ENCODE measurements around the gene PLA2G4B. TPM values are rescaled to one million over a fixed set of nuclear protein-coding genes. Genes with fewer than 3 reads are reported as not detected.
A peak's percentile ranks its signal among the peaks of the same experiment; 100 is the strongest.

PLA2G4B gene
- total and polyA plus RNA-seq, 2 of the 8 experiments (the other 6 are each of a cell fraction or from before 2014, with no cell fraction given) = 4.2 to 9.2 TPM

- Histone ChIP-seq H3K27me3 (replicated peaks in 1 of 4; ENCODE audit: control insufficient read depth in 3 of 4, extremely low read depth in 1 of 4, insufficient read depth in 3 of 4, low read length in 3 of 4) (no peaks in the 10 kb centered on the region; a peak in 1 of 7 replicates), H3K4me1 (replicated peaks in 1 of 4; ENCODE audit: control insufficient read depth in 3 of 4, insufficient read depth in 4 of 4, low read length in 3 of 4) (peaks cover 0 to 11% (median 2%) of the 10 kb centered on the region in 4 experiments; a peak in 3 of 7 replicates), H2BK120ac (replicated peaks; ENCODE audit: low read depth, low read length) (no peak overlapping the region), H3K79me2 (ENCODE audit: control insufficient read depth in 1 of 2, insufficient read depth in 2 of 2, low read length in 2 of 2) (no peaks in the 10 kb centered on the region), H3K14ac (ENCODE audit: insufficient read length) (no peak overlapping the region), H3K4me3 (ENCODE audit: extremely low read depth in 1 of 4, insufficient read depth in 2 of 4, low read depth in 3 of 4, low read length in 4 of 4) (no peak overlapping the region), H3K56ac (replicated peaks; ENCODE audit: insufficient read length, low read depth, low read length) (no peak overlapping the region), H3K4ac (replicated peaks; ENCODE audit: insufficient read length, low read depth, low read length) (peak overlapping the region; percentile 78), H4K91ac (replicated peaks; ENCODE audit: insufficient read length, low read length) (no peak overlapping the region), H3K23me2 (ENCODE audit: low read depth, low read length) (no peaks in the 10 kb centered on the region), H3K79me1 (ENCODE audit: low read depth, low read length) (no peaks in the 10 kb centered on the region), H3K36me3 (ENCODE audit: control insufficient read depth in 2 of 4, insufficient read depth in 4 of 4, low read length in 3 of 4) (no peaks in the 10 kb centered on the region), H2AFZ (ENCODE audit: low read length) (no peak overlapping the region), H3K4me2 (ENCODE audit: insufficient read depth in 1 of 2, low read depth in 2 of 2, low read length in 2 of 2) (no peak overlapping the region), H3K23ac (ENCODE audit: insufficient read length) (no peak overlapping the region), H3K27ac (ENCODE audit: low read depth, low read length) (no peak overlapping the region), H2BK15ac (ENCODE audit: low read length) (no peak overlapping the region), H3K18ac (ENCODE audit: extremely low read depth, low read length) (no peak overlapping the region), H2AK5ac (ENCODE audit: low read depth, low read length) (no peak overlapping the region), H4K20me1 (replicated peaks in 1 of 2; ENCODE audit: control insufficient read depth in 1 of 2, insufficient read depth in 2 of 2, low read length in 2 of 2) (no peaks in the 10 kb centered on the region), H2BK20ac (ENCODE audit: low read length) (no peak overlapping the region), H2BK12ac (ENCODE audit: low read depth, low read length) (no peak overlapping the region), H2BK5ac (ENCODE audit: low read depth, low read length) (no peak overlapping the region), H4K8ac (ENCODE audit: extremely low read depth, insufficient read depth, low read length) (no peak overlapping the region), H4K5ac (ENCODE audit: insufficient read length, low read depth, low read length) (no peak overlapping the region), H3K9ac (replicated peaks in 1 of 4; ENCODE audit: extremely low read depth in 1 of 4, low read depth in 3 of 4, low read length in 3 of 4) (no peak overlapping the region), H3K9me3 (ENCODE audit: insufficient read depth in 2 of 2, low read depth in 1 of 2, low read length in 1 of 2) (no peaks in the 10 kb centered on the region)
- 92% methylated on average over 9 of the region's 9 CpGs; no CpG with 5 or more reads in 1 of the 2 experiments for WGBS, 2 experiments (ENCODE audit: extremely low coverage in 1 of 2, insufficient coverage in 1 of 2, insufficient read length in 1 of 2, insufficient replicate concordance in 2 of 2, low coverage in 1 of 2, low lambda C conversion rate in 2 of 2, missing lambda C conversion rate in 1 of 2)
- TF ChIP-seq HDAC6 (IDR thresholded peaks at IDR 0.05; ENCODE audit: low read depth, low read length) (no peak), CREB1 (IDR thresholded peaks at IDR 0.05) (no peak), RBBP5 (IDR thresholded peaks at IDR 0.05; ENCODE audit: borderline replicate concordance, low read depth, low read length) (no peak), CBX8 (IDR thresholded peaks at IDR 0.05; ENCODE audit: borderline replicate concordance, low read depth, low read length) (no peak)
- ChIA-PET POLR2A (ENCODE audit: partially characterized antibody) (interaction anchor here (1.0 to 1.1 kb wide), 2 partner anchors 29 kb away, joined by 3 read pairs; no protein-coding TSS in a partner anchor), CTCF (ENCODE audit: partially characterized antibody) (interaction anchor here (0.8 to 5.5 kb wide), 16 partner anchors 8 to 84 kb away, joined by 3 to 49 read pairs (median 6); partner anchors contain the start of genes MAPKBP1 and PLA2G4B)
- FAIRE-seq = no peak
- DNase-seq (ENCODE audit: low read depth in 1 of 2, low spot score in 2 of 2) = no peak
These were observed 18.7 kb downstream of the PLA2G4B start for GRCh38 chr15:41857316-41857715.
